ENCODE data around the gene PADI4. TPM values are rescaled to one million over a fixed set of nuclear protein-coding genes. Genes with fewer than 3 reads are reported as not detected.
A peak's percentile ranks its signal among the peaks of the same experiment; 100 is the strongest.

Gene PADI4, protein sequence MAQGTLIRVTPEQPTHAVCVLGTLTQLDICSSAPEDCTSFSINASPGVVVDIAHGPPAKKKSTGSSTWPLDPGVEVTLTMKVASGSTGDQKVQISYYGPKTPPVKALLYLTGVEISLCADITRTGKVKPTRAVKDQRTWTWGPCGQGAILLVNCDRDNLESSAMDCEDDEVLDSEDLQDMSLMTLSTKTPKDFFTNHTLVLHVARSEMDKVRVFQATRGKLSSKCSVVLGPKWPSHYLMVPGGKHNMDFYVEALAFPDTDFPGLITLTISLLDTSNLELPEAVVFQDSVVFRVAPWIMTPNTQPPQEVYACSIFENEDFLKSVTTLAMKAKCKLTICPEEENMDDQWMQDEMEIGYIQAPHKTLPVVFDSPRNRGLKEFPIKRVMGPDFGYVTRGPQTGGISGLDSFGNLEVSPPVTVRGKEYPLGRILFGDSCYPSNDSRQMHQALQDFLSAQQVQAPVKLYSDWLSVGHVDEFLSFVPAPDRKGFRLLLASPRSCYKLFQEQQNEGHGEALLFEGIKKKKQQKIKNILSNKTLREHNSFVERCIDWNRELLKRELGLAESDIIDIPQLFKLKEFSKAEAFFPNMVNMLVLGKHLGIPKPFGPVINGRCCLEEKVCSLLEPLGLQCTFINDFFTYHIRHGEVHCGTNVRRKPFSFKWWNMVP
- total RNA-seq (2014; rRNA removed) = not detected in 2 replicates
- polyA plus RNA-seq (2012) = not detected

DNA sequence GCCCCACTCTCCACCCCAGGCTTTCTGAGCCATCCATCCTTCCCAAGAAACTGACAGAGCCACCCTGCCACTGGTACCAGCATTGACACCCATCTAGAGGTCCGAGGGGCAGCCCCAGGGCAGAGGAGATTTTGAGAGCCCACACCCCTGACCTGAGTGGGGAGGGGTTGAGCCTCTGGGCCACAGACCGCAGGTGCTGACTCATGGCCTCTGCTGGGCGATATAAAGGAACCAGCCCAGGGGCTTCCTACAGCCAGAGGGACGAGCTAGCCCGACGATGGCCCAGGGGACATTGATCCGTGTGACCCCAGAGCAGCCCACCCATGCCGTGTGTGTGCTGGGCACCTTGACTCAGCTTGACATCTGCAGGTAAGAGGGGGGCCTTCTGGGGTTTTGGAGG, at the start of gene PADI4:
Gene PADI4 (plus strand): TSS at position 252 of the 400 bp plus-strand sequence. CDS start 26 bp downstream, at position 278.
- no peak for DNase-seq (ENCODE audit: low read depth)

DNA sequence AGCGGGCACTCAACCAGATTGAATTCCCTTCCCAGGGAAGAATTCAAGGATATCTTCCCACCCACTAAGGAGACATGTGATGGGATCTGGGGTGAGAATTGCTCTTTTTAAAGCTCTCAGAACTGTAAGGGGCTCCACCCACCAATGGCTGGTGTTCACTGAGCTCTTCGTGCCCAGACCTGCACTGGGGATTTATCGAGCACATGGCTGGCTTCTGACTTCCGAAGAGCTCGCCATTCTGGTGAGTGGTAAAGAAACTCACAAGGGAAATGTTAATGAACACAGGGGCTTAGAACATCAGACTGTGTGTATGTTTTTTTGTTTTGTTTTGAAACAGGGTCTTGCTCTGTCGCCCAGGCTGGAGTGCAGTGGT, 49.3 kb upstream of the PADI4 start:
- no peak for DNase-seq (ENCODE audit: low read depth)

DNA sequence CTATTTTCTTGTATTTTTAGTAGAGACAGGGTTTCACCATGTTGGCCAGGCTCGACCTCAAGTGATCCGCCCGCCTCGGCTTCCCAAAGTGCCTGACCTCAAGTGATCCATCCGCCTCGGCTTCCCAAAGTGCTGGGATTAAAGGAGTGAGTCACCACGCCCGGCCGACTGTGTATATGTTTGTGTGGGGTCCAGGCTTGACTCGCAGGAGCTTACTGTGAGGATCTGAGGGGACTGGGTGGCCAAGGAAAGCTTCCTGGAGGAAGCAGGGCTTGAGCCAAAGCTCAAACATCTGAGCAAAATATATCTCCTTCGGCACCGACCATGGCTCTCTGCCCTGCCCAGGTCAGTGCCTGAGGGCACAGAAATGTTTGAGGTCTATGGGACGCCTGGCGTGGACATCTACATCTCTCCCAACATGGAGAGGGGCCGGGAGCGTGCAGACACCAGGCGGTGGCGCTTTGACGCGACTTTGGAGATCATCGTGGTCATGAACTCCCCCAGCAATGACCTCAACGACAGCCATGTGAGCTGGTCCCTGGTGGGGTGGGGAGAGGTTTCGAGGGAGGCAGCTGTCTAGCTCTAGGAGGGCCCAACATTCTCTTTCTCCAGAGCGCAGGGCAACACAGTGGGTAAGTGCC, 48.6 kb upstream of the PADI4 start:
- DNase-seq (ENCODE audit: low read depth) = peak; percentile 67

DNA sequence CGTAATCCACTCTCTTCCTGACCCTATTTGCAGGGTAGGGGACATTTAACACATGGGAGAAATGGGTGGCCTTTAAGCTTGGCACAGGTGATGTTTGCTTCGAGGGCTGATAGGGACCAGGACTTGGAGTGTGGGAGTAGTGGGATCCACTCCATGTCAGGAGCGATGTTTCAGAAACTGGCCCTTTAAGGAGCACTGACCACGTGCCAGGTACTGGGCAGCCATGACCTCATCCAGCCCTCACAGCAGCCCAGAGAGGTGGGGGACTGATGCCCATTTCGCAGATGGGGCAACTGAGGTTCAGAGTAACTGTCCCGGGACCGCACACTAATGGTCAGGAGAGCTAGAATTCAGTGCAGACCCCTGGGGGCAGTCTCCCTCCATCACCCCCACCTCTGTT, 47.7 kb upstream of the PADI4 start:
- no peak for DNase-seq (ENCODE audit: low read depth)

DNA sequence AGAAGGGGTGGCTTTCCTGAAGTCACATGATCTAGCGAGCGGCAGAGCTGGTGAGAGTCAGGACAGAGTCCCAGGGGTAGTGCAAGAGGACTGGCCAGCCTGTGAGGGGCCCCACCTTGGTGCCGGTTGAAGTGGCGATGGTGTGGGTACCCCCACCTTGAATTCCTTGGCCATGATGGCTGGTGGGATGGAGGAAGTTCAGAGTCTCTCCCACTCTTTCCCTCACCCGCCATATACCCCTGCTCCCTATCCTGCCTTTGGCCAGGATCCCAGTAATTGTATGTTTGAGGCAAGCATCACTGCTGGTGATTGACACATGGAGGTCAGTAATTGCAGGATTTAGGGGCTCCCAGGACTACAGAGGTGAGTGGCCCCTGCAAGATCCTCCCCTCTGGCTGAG, 47.3 kb upstream of the PADI4 start:
- no peak for DNase-seq (ENCODE audit: low read depth)

DNA sequence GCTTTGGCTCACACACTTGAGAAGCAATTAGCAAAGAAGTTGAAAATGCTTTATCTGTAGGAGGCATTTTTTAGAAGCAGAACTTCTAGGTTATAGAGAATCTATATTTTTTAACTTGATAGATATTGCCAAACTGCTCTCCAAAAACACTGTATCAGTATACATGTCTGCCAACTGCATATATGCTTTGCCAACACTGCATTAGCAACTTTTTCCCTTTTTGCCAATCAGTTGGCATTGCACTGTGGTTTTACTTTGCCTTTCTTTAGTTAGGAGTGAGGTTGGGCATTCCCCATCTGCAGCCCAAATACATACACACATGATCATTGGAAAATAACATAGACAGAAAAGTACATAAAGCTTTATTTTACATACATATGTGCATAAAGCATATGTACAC, 44.1 kb upstream of the PADI4 start:
- DNase-seq (ENCODE audit: low read depth) = no peak

DNA sequence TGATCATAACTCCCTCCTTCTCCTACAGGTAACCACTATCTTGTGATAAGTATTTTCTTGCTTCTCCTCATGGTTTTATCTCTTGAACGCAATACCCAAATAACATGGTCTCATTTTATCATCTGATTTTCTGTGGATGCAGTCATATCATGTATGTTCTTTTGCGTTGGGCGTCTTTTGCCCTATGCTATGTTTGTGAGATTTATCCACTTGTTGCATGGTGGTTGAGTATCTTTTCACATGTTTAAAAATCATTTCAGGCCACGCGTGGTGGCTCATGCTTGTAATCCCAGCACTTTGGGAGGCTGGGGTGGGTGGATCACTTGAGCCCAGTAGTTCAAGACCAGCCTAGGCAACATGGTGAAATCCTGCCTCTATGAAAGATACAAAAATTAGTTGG, 43.5 kb upstream of the PADI4 start:
- DNase-seq (ENCODE audit: low read depth) = no peak

DNA sequence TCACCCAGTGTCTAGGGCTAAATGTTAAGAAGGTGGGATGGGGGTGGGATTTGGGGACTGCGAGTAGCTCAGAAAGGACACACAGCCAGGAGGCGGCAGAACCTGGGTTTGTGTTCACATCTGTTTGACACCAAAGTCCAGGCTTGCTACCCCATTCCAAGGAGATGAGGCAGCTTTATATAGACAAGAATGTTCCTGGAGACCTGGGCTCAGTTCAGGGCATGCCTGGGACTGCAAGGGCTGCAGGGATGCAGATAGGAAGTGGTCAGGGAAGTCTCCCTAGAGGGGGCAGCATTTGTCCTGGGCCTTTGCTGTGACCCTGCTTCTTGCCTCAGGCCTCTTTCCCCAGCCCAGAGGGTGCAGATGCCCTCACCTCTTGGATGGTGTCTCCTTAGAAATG, 42.8 kb upstream of the PADI4 start:
- DNase-seq (ENCODE audit: low read depth) = peak; percentile 29

DNA sequence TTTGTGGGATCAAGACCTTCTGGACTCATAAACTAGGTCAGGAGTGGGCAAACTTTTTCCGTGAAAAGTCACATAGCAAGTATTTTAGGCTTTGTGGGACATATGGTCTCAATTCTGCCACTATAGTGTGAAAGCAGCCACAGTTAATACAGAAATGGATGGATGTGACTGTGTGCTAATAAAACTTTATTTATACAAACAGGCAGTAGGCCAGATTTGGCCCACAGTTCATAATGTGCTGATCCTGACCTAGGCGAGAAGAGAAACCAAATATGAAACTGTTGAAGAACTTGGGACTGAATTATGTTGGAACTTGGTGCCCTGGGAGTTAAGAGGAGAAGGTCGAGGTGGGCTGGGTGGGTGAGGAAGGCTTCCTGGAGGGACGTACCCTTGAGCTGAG, 42.0 kb upstream of the PADI4 start:
- DNase-seq (ENCODE audit: low read depth) = no peak

DNA sequence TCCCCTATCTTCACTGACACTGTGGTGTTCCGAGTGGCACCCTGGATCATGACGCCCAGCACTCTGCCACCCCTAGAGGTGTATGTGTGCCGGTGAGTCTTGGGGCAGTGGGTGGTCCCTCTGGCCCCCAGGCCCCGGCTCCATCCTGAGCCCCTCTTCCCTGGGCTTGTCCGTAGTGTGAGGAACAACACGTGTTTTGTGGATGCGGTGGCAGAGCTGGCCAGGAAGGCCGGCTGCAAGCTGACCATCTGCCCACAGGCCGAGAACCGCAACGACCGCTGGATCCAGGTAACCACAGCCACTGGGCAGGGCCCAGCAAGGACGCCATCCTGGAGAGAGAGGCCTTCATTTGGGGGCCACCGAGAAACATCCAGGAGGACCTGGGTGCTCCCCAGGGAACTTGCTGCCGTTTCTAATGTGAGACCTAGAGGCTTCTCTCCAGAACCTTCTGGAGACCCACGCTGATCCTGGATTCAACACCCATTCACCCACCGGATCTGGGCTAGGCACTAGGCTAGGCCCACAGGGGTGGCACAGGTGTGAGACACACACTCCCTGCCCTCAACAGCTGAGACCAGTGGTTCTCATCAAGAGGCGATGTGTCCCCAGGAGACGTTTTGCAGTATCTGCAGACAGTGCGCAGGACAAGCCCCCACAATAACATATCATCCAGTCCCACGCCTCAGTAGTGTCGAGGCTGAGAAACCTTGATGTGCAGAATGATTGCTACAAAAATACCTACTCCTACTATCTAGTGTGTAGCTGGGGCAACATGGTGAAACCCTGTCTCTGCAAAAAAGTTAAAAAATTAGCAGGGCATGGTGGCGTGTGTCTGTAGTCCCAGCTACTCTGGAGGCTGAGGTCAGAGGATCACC, 36.9 kb upstream of the PADI4 start:
- no peak for DNase-seq (ENCODE audit: low read depth)

DNA sequence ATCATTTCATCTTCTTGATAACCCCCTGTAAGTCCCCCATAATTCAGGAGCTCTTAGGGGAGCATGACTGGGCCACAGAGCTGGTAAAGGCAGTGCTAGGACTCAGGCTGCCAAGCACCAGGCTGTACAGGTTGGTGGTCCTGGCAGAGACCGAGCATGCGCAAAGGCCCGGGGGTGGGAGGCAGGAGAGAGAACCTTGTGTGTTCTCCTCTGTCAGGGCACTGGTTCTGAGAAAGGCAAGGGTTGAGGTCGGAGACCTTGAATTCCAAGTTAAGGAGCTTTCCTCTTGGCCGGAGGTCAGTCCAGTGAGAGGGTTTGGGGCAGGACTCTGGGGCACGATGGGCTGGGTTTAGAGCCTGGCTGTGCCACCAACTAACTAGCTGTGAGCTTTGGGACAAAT, 35.9 kb upstream of the PADI4 start:
- no peak for DNase-seq (ENCODE audit: low read depth)

DNA sequence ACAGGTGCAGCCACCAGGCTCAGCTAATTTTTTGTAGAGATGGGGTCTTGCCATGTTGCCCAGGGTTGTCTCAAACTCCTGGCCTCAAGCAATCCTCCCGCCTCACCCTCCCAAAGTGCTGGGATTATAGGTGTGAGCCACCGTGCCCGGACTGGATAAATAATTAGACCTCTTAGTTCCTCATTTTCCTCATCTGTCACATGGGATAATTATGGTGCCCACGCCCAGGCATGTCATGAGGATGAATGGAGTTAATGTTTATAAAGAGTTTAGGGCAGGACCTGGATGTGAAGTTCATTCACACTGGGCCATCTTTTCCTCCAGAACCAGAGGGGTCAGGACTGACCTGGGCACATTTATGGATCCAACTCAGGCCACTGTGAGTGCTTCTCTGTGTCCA, 35.4 kb upstream of the PADI4 start:
- no peak for DNase-seq (ENCODE audit: low read depth)

DNA sequence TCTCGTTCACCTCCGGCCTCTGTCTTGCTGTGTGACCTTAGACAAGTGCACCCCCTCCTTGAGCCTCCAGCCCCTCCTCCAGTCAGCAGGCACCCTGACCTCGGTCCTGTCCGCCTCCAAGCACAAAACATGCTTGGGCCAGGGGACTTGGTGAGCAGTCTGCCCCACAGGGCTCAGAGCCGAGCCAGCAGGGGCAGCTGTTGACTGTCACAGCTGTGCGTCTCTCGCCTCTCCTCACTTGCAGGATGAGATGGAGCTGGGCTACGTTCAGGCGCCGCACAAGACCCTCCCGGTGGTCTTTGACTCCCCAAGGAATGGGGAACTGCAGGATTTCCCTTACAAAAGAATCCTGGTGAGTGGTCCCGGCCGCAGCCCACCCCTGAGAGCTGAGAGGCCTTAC, 34.9 kb upstream of the PADI4 start:
- DNase-seq (ENCODE audit: low read depth) = no peak

DNA sequence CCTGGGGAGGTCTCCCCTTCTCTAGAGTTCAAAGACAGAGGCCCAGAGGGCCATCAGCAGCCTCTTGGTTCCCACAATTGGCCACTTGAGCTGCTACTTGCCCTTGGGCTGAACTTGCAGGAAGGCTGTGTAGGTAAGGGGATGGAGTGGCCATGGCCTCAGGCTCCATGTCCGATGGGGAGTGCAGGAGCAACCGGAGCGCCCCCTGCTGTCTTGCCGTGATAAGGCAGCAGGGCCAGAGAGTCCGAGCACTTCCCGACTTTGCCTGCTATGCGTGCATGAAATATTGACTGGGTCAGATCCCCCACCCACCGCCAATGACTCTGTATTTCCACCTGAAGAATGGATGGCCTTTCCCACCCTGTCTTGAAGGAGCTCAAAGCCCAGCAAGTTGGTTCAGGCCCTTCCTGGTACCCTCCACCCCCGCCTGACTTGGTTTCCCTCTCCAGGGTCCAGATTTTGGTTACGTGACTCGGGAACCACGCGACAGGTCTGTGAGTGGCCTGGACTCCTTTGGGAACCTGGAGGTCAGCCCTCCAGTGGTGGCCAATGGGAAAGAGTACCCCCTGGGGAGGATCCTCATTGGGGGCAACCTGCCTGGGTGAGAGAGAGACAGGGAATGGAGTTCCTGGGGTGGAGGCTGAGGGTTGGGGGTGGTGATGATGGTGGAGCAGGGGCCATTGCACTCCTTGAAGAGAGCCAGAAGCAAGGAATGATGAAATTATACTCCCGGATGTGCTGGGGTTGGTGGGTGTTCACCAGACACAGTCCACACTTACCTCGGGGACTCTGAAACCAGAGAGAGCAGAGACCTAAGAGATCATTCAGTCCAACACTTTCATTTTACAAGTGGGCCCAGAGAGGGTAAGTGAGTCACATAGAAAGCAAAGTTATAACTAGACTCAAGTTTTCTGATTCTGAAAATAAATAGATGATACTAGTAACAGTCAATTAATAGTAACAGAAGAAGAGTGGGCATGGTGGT, 33.5 kb upstream of the PADI4 start:
- DNase-seq (ENCODE audit: low read depth) = peak; percentile 45

DNA sequence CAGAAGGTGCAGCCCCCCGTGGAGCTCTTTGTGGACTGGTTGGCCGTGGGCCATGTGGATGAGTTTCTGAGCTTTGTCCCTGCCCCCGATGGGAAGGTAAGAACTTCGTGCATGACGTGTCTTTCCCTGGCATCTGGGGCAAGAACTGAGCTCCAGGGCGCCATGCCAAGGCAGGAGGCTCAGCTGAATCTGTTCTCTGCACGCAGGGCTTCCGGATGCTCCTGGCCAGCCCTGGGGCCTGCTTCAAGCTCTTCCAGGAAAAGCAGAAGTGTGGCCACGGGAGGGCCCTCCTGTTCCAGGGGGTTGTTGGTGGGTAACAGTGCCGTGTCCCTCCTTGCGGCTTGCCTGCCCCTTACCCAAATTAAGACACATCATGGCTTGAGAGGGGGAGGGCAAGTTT, 31.4 kb upstream of the PADI4 start:
- DNase-seq (ENCODE audit: low read depth) = peak; percentile 55

DNA sequence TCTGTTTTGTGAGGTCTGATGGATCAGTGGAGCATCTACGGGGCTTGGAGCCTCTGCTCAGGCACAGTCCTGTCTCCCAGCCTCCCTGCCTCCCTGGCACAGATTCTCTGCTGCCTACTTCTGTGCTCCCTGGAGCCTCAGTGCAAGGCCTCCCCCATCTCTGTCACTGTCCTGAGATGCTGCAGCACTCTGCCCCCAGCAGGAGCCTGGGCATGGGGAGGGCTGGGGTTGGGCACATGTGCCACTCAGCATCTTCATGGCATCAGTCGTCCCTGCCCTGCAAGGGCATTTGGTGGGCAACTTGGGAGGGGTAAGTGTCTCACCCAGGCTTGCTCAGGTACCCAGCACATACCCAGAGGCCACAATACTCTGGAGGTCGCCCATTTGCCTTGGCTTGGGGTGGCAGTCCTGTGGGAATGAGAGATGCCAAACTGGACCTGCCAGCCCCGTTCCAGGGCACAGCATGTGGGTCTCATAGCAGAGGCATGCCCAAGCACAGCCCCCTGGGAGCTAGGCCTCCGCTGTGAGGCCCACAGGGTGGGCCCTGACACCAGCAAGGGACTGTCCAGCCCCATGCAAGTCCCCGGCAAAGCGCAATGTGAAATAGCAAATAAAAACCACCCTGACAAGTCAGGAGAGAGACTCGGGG, 30.4 kb upstream of the PADI4 start:
- DNase-seq (ENCODE audit: low read depth) = no peak

DNA sequence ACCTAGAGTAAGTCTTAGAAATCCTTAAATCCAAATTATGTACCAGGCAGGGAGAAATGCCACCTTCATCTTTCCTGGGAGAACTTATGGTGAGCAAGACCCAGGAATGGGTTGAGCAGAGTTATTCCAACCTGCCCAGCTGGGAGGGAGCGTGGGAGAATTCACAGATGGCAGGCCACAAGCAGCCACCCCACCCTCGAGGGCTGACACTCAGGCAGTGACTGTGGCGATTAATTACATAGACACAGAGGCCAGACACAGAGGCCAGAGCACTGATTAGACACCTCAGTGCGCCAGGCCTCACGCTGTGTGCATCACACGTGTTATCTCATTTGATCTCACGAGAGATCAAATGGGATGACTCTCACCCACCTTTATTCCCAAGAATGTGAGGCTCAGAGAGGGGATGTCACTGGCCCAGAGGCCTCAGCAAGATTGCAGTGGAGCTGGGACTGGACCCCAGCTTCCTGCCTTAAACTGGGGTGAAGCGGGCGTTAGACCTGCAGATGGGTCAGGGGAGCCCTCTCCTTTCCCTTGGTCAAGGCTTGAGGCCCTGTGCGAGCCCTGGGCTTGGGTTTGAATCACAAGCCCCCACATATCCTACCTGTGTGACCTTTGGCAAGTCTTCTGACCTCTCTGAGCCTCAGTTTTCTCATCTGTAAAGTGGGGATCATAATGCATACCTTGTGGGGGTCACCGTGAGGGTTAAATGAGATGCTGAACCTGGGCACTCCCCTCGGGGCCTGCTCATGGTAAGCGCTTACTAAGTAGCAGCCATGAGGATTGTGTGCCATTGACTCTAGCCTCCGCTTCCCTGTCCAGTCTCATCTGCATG, 28.8 kb upstream of the PADI4 start:
- DNase-seq (ENCODE audit: low read depth) = no peak

DNA sequence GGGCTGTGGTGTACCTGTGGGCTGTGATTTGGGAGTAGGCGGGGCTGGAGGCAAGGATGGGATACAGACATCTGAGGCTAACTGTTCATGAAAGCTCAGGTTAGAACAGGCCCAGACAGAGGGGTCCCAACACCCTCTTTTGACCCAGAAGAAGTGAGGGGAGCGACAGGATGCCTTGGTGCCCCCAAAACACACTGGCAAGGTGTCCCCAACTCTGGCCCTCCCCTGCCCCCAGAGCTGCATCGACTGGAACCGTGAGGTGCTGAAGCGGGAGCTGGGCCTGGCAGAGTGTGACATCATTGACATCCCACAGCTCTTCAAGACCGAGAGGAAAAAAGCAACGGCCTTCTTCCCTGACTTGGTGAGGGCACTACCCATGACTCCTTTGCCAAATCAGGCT, 27.6 kb upstream of the PADI4 start:
- no peak for DNase-seq (ENCODE audit: low read depth)

DNA sequence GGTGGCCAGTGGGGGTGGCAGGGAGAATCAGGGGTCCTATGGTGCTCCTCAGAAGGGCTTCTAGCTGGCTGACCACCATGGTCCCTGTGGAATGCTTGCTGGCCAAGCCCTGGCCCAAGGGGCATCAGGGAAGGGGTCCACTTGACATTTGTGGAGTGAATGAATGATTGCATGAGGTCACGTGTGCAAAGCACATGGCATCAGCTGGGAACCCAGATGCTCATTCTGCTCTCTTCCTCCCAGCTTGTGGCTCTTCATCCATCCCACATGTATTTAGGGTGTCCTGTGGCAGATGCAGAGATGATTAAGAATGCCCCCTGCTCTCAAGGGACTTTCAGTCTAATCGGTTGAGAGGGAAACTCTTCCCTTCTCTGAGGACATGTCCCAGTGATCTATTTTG, 27.1 kb upstream of the PADI4 start:
- DNase-seq (ENCODE audit: low read depth) = no peak

All from LHCN-M2 (cell line).